NCI-H2227 (cell line): ENCODE measurements around the gene DIMT1.

Experiments used
- DNase-seq: peaks from one replicate; lab custom pipeline; 2025; ENCODE audit not compliant: unreplicated experiment; lab: John Stamatoyannopoulos, UW

Gene DIMT1

DNA sequence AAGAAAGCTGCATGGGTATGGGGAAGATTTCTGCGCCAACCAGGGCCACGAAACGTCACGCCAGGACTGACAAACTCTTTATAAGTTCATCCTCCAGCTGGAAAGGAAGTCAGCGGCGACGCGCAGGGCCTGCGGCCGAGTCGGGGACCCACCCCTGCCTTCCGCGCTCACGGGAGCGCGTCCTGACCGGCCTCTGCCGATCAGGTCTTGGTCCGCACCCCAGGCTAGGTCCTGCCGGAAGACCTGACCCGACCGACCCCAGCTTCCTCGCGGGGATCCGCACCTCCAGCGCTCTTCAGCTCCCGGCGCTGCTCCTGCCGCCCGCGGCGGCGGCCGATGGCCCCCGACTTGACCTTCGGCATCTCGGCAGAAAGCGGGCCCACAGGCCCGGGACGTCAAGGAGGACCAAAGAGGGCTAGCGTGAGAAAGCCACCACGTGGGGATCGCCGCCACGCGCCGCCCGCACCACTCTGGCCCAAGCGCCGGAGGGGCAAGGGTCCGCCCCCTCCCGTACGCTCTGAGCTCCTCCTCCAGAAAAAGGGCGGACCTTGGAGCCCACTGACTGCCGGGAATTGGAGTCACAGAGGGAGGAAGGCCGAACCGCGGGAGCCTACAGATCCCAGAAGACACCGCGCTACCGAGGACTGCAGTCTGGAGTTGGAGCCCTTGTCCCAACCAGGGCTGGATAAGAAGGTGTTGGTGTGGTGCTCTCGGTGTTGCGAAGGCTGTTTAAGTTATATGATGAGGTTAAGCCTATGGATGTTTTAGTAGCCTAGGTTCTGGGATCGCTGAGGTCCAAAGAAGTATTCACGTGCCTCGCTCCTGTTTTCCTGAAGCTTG, at the start of gene DIMT1:
DIMT1 (minus strand) TSS at position 495 of the 840 bp plus-strand sequence; CDS start at position 362, 133 bp downstream.
- peak; percentile 94 for DNase-seq

DNA sequence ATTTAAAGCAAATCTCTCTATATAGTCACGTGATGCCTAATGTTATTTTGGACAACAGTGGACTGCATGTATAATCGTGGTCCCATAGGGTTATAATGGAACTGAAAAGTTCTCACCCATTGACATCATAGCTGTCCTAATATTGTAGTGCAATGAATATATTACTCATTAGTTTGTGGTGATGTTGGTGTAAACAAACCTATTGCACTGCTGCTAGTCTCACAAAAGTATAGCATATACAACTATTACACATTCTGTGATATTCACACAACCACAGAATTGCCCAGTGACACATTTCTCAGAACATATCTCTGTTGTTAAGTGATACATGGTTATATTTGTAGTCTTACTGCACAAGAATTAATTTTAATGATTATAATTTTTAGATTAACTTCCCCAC, 46.6 kb upstream of the DIMT1 start:
- DNase-seq, result no peak

DNA sequence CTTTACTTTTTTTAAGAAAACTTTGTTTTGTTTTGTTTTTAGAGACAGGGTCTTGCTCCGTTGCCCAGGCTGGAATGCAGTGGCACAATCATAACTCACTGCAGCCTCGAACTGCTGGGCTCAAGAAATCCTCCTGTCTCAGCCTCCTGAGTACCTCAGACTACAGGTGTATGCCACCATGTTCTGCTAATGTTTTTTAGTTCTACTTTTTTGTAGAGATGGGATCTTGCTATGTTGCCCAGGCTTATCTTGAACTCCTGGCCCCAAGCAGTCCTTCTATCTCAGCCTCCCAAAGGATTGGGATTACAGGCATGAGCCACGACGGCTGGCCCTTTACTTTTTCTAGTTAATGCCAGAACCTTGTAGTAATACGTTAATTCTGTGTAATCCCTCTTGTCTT, 44.8 kb upstream of the DIMT1 start:
- DNase-seq, result no peak

- DNase-seq, result no peak
Observed at GRCh38 chr5:62432621-62433064, 28.9 kb upstream of the DIMT1 start.

- DNase-seq, result no peak
Observed at GRCh38 chr5:62431735-62432620, 28.3 kb upstream of the DIMT1 start.

GRCh38 chr5:62424763-62425162, 21.1 kb upstream of the DIMT1 start:
- DNase-seq, result no peak

DNA sequence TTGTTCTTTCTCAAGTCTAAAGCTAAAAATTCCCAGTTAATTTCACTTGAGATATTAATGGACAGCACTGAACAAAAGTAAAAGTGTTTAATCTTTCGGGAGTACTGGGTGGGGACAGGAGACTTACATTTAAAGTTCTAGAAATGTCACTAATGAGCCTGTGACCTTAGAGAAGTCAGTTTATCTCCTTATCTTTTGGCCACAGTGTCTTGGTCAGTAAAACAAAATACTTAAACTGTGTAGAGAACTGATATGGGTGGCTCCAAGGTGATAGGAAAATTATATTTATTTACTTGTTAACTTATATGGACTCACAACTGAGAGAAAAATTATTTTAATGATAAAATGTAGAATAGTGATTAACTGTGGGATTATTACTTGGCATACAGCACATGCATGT, 17.7 kb upstream of the DIMT1 start:
- no peak for DNase-seq

DNA sequence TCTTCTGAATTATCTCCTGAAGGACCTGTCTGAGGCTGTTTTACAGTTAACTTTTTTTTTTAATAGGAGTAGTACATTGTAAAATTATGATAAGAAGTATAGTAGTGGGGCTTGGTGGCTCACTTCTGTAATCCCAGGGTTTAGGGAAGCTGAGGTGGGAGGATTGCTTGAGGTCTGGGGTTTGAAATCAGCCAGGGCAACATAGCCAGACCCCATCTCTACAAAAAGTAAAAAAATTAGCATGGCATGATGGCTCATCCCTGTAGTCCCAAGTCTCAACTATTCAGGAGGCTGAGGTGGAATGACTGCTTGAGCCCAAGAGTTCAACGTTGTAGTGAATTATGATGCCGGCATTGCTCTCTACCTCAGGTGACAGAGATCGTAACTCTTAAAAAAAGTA, 15.9 kb upstream of the DIMT1 start:
- no peak for DNase-seq

- no peak for DNase-seq
Observed at GRCh38 chr5:62418462-62419076, 14.9 kb upstream of the DIMT1 start.

- no peak for DNase-seq
Observed at GRCh38 chr5:62413711-62414110, 10.0 kb upstream of the DIMT1 start.

GRCh38 chr5:62412549-62413329, 9.0 kb upstream of the DIMT1 start, which contains the start of gene IPO11:
IPO11 (plus strand) TSS chr5:62412763; CDS start chr5:62437280, 24,517 bp downstream.
- DNase-seq, result peak; percentile 98

- DNase-seq, result no peak
Observed at GRCh38 chr5:62395210-62395950, 8.3 kb downstream of the DIMT1 start.

DNA sequence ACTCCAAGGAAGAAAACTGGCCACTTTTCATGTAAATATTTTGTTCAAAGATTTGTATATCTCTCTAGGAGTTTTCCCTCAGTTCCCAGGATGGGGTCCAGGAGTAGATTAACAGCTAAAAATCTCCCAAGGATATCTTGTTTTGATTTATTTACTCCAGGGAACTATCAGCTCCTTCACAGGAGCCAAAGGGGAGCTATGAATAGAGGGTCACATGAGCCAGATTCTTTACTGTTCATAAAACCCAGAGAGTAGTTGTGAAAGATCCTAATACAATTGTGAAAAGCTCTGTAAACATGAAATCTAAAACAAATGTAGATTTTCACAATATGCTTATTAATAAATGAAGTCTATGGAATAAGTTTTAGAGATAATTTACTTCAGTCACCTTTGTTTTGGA, 16.9 kb downstream of the DIMT1 start:
- no peak for DNase-seq

- no peak for DNase-seq
Observed at GRCh38 chr5:62385816-62386400, 17.8 kb downstream of the DIMT1 start.

DNA sequence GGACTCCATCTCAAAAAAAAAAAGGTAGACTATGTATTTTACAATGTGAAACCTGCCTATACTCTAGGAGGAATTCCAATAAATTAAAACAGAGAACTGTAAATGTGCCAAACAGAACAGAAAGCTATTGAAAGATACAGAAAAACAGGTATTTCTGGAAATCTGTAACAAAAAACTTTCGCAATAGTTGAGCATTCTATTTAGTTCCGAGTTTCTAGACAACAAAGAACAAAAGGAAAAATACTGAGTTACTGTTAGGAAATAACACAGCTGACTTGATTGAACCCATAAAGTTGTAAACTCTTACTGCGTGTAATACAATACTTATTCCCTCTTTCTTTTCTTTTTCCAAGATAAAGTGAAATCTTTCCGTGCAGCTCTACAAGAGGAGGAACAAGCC, 18.6 kb downstream of the DIMT1 start:
- no peak for DNase-seq

DNA sequence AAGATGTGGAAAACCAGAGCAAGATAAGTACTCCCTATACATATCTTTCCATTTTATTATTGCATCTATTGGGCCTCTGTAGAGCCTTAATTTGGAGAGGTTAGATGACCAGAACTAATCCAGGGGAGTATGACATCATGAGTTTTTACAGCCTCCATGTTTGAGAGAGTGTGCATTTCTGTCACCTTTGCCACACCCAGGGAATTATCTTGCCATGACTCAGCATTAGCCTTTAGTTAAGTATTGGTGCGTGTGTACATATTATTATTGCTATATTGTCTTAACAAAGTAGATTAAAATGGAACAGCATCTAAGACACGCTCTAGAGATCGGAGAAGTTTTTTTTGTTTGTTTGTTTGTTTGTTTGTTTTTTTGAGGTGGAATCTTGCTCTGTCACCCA, 27.6 kb downstream of the DIMT1 start:
- DNase-seq, result no peak

DNA sequence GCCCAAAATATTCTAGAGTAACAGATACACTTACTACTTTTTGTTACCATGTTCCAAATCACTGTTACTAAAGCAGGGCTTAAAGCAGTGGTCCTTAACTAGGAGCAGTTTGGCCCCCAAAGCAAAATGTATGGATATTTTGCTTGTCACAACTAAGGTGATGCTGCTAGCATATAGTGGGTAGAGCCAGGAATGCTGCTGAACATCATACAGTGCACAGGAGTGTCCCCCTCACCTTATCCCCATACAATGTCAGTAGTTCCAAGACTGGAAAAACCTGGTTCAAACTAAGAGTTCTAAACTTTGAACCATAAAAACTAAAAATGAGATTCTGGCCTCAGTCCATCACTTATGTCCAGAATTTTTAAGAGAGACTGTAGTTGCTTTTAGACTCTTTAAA, 28.1 kb downstream of the DIMT1 start:
- DNase-seq, result no peak

- DNase-seq, result no peak
Observed at GRCh38 chr5:62374090-62374489, 29.6 kb downstream of the DIMT1 start.

GRCh38 chr5:62373382-62373781, 30.3 kb downstream of the DIMT1 start:
- no peak for DNase-seq

DNA sequence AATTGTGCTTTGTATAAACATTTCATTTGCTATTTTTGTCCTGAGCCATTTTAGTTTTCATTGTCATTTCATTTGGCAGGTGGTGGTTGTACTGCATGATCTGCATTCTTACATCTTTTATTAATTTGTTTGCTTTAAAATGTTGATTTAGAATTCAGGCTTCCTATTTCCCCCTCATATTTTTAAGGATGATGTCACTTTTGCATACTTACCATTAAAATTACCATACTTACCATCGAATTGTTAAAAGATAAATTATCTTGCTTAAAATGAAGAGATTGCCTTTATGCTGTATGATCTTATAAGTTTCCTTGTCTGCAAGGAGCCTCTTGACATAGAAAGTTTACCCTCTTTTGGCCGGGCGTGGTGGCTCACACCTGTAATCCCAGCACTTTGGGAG, 31.1 kb downstream of the DIMT1 start:
- DNase-seq, result no peak
